ENCODE results near the gene TMED1.

GRCh38 chr19:10855879-10856522 is 20.0 kb upstream of the TMED1 start:
- TF ChIP-seq RAD21 (IDR thresholded peaks at IDR 0.05 in 1 of 2, conservative IDR thresholded peaks at IDR 0.05 in 1 of 2; ENCODE audit: low read depth in 2 of 2, low read length in 2 of 2) (peak; percentile 16 to 44; a peak in 3 of 4 replicates), CTCF (IDR thresholded peaks at IDR 0.05; ENCODE audit: control extremely low read depth in 1 of 3, insufficient read depth in 1 of 3, low read depth in 1 of 3, low read length in 3 of 3) (peak; percentile 73 to 85 (median 83)), EP300 (IDR thresholded peaks at IDR 0.05; ENCODE audit: borderline replicate concordance in 1 of 2, low read depth in 2 of 2, low read length in 2 of 2) (no peak), POLR2AphosphoS5 (IDR thresholded peaks at IDR 0.05; ENCODE audit: low read depth, low read length) (no peak), CHD1 (IDR thresholded peaks at IDR 0.05; ENCODE audit: low read depth, low read length) (no peak)
